Natural killer cell treated with Interleukin-12 subunit alpha and Interleukin-12 subunit beta and Interleukin-15 and Interleukin-18, amount 100 ng/mL, for 72 hours (primary cell): ENCODE results near the gene REN. TPM values are rescaled to one million over a fixed set of nuclear protein-coding genes. Genes with fewer than 3 reads are reported as not detected.

ENCODE experiments used
- ATAC-seq, 2 donors: fragments of 150-1000 bp; cut with Tn5 transposase in 1 of 2; sonication (Bioruptor Pico), chemical (Tn5 transposase) in 1 of 2; 2 replicates each; pipeline ENCODE4 v1.10.0; 2021
- DNase-seq: peaks from one replicate; pipeline ENCODE4 v3.0.0; 2022; ENCODE audit warnings: low spot score
- H3K27ac Mint-ChIP-seq, 2 donors: 1 replicate in 1 of 2; 2 replicates in 1 of 2; pipeline ENCODE4 v1.8.0; 2022; ENCODE audit warnings: mixed read lengths in 2 of 2, mild to moderate bottlenecking in 1 of 2, moderate library complexity in 1 of 2
- H3K27me3 Mint-ChIP-seq, 2 donors: 1 replicate in 1 of 2; 2 replicates in 1 of 2; pipeline ENCODE4 v1.8.0; 2022; ENCODE audit warnings: mixed read lengths in 2 of 2
- H3K36me3 Mint-ChIP-seq: one replicate; pipeline ENCODE4 v1.8.0; 2022; ENCODE audit warnings: mixed read lengths
- H3K4me1 Mint-ChIP-seq, 2 donors: 1 replicate in 1 of 2; 2 replicates in 1 of 2; pipeline ENCODE4 v1.8.0; 2022; ENCODE audit warnings: low read depth in 2 of 2, mixed read lengths in 2 of 2, mild to moderate bottlenecking in 1 of 2
- H3K4me3 Mint-ChIP-seq: one replicate; pipeline ENCODE4 v1.8.0; 2022; ENCODE audit warnings: mixed read lengths
- H3K9me3 Mint-ChIP-seq: 2 replicates; pipeline ENCODE4 v1.8.0; 2022; ENCODE audit warnings: mixed read lengths
- total RNA-seq, 2 donors: library from RNA; stranded (reverse); gene quantifications; one replicate each; pipeline ENCODE4 v1.2.3, GENCODE V29; 2022

REN gene
- total RNA-seq, 2 donors from 2014 or later: not detected

DNA sequence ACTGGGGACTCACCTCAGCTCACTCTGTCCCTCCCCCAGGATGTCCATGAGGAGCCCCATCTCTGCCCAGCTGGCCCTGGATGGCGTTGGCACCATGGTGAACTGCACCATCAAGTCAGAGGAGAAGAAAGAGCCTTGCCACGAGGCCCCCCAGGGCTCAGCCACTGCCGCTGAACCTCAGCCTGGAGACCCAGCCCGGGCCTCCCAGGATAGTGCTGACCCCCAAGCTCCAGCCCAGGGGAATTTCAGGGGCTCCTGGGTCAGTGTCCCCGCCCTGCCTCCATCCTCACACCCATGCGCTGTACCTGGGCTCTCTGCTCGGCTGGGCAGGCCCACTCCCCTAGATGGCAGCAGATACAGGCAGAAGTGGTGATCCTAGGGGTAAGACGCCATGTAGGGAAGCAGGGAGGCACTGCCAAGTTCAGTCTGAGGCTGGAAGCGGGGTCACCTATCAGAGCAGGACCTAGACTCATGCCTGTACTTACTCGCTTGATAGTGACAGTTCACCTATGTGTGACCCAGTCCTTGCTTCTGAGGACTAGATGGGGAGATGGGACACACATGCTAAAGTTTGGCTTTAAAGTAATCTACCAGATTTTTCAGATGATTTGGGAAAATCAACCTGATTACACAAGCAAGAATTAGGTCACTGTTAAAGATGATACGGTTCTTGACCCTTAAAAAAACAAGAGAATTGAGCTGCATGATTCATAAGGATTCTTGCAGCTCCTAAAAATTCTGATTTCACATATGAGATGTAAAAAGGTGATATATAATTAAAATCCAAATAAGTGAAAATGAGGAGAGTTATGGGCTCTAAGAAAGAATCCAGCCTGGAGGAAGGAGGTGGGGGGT lies 53.0 kb downstream of the REN start:
- Mint-ChIP-seq H3K27ac (peak overlapping the region in 1 of 2 donors; percentile 25), H3K9me3 (no peaks in the 10 kb centered on the region), H3K36me3 (no peaks in the 10 kb centered on the region), H3K4me3 (no peak overlapping the region), H3K27me3 (no peaks in the 10 kb centered on the region), H3K4me1 (peaks cover 4 to 20% of the 10 kb centered on the region in 2 donors)
- ATAC-seq (no peak), DNase-seq (no peak)

DNA sequence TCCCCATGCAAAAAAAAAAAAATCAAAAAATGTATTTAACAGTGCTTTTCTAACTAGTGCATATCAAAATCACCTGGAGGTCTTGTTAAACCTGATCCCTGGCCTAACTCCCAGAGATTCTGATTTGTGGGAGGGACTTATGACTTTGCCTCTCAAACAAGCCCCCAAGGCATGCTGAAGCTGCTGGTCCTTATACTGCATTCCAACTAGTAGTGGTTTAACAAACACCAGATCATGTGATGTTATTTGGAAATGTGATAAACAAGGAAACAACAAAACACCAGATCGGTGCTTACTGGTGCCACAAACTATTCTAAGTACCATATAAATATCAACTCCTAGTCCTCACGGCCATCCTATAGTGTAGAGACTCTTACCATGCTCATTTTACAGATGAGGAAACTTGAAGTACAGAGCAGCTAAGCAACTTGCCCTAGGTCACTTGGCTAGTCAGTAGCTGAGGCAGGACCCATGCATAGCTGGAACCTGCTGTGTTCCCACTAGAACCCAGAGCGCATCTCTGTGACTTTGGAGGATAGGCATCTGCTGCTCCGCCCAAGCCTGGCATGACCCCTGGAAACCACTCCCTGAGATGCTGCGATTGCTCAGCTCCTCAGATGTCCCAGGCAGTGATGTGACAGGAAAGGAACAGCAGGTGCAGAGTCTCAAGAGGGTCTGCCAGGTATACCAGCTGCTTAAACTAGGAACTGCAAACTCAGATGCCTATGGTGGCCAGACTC lies 55.1 kb downstream of the REN start:
- Mint-ChIP-seq H3K36me3 (no peaks in the 10 kb centered on the region), H3K27ac (no peak overlapping the region)
- no peak for DNase-seq

GRCh38 chr1:204108312-204109141 lies 57.6 kb downstream of the REN start:
- Mint-ChIP-seq H3K9me3 (no peaks in the 10 kb centered on the region), H3K4me1 (peaks cover 10 to 31% of the 10 kb centered on the region in 2 donors), H3K27ac (peak overlapping the region in 1 of 2 donors; percentile 82), H3K27me3 (no peaks in the 10 kb centered on the region), H3K4me3 (no peak overlapping the region), H3K36me3 (no peaks in the 10 kb centered on the region)
- ATAC-seq (no peak), DNase-seq (no peak)

More for the DNA sequence above, 55.1 kb downstream of the REN start:
- Mint-ChIP-seq H3K27me3 (no peaks in the 10 kb centered on the region), H3K4me1 (peaks cover 4 to 23% of the 10 kb centered on the region in 2 donors), H3K4me3 (no peak overlapping the region), H3K9me3 (no peaks in the 10 kb centered on the region)
- ATAC-seq: no peak

- peaks cover 16 to 33% of the 10 kb centered on the region in 2 donors for H3K4me1 Mint-ChIP-seq
- no peak overlapping the region for H3K4me3 Mint-ChIP-seq
- H3K36me3 Mint-ChIP-seq: no peaks in the 10 kb centered on the region
- peak overlapping the region in 1 of 2 donors; percentile 82 for H3K27ac Mint-ChIP-seq
- DNase-seq (no peak), ATAC-seq (no peak)
- H3K9me3 Mint-ChIP-seq: no peaks in the 10 kb centered on the region
- no peaks in the 10 kb centered on the region for H3K27me3 Mint-ChIP-seq
Observed at GRCh38 chr1:204107892-204108291, 58.2 kb downstream of the REN start.

DNA sequence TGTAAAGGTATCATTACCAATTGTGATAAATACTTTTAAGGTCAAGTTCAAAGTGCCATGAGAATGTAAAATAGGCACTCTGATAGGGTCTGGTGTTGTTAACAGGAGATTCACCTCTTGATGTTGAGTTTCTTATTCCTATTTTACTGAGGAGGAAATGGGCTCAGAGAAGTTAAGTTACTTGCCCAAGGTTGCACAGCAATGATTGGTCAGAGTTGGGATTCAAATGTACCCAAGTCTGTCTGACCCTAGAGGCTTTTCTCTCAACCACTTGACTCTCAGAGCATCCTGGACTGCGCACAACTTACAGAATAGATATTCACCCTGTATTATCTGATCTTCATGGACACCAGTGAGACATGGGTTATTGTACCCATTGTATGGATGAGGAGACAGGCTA lies 59.3 kb downstream of the REN start:
- ATAC-seq: no peak
- no peak overlapping the region for H3K4me3 Mint-ChIP-seq
- no peaks in the 10 kb centered on the region for H3K36me3 Mint-ChIP-seq
- peaks cover 27 to 39% of the 10 kb centered on the region in 2 donors for H3K4me1 Mint-ChIP-seq
- H3K9me3 Mint-ChIP-seq: no peaks in the 10 kb centered on the region
- DNase-seq: no peak
- no peaks in the 10 kb centered on the region for H3K27me3 Mint-ChIP-seq
- no peak overlapping the region for H3K27ac Mint-ChIP-seq

- Mint-ChIP-seq H3K4me3 (peak overlapping the region; percentile 78), H3K27me3 (no peaks in the 10 kb centered on the region), H3K36me3 (no peaks in the 10 kb centered on the region)
Observed at GRCh38 chr1:204105131-204105515, 61.0 kb downstream of the REN start.

More at GRCh38 chr1:204105131-204105515, 61.0 kb downstream of the REN start:
- no peaks in the 10 kb centered on the region for H3K9me3 Mint-ChIP-seq
- no peak for ATAC-seq
- peak overlapping the region; percentile 97 for H3K27ac Mint-ChIP-seq
- H3K4me1 Mint-ChIP-seq: peaks cover 35 to 52% of the 10 kb centered on the region in 2 donors
- no peak for DNase-seq

Other genes with a start within 250 kb of the REN start
- gene SOX13, start 93.2 kb downstream of the REN start, total RNA-seq: 1 to 10 TPM; 5.9 to 8.3 TPM
- under 1 TPM; 0.50 to 0.67 TPM for gene ETNK2, start 14.3 kb downstream of the REN start, total RNA-seq
- gene KISS1, start 30.2 kb upstream of the REN start, total RNA-seq: not detected
- gene GOLT1A, start 47.7 kb upstream of the REN start, total RNA-seq: not detected
- gene PLEKHA6, start 193.6 kb upstream of the REN start, total RNA-seq: under 1 TPM; 0.17 to 0.89 TPM
- gene PPP1R15B, start 245.5 kb upstream of the REN start, total RNA-seq: 10 to 100 TPM; 93.1 to 98.6 TPM